ENCODE results near the gene CARD11.
A peak's percentile ranks its signal among the peaks of the same experiment; 100 is the strongest.

The CARD11 gene

GRCh38 chr7:3043544-3044371 is at the start of gene CARD11:
CARD11 (minus strand) TSS chr7:3043867; CDS start chr7:2958506, 85,361 bp downstream.
- Histone ChIP-seq H3K4me3 (ENCODE audit: low read depth, low read length) (peak within 1 kb of the TSS; percentile 62), H3K4me1 (ENCODE audit: control insufficient read depth, insufficient read depth, low read length) (no peaks in the 10 kb centered on the region), H3K9me3 (ENCODE audit: control insufficient read depth, insufficient read depth, low read length) (no peaks in the 10 kb centered on the region), H3K36me3 (ENCODE audit: control insufficient read depth, insufficient read depth, low read length) (no peaks in the 10 kb centered on the region), H3K27me3 (ENCODE audit: control insufficient read depth, insufficient read depth, low read length) (no peaks in the 10 kb centered on the region), H3K9ac (ENCODE audit: low read depth, low read length) (peak within 1 kb of the TSS; percentile 24)

- H3K27me3 ChIP-seq (ENCODE audit: control insufficient read depth, insufficient read depth, low read length) = no peaks in the 10 kb centered on the region
- H3K4me3 ChIP-seq (ENCODE audit: low read depth, low read length) = no peak overlapping the region
- H3K36me3 ChIP-seq (ENCODE audit: control insufficient read depth, insufficient read depth, low read length) = no peaks in the 10 kb centered on the region
- no peak overlapping the region for H3K9ac ChIP-seq (ENCODE audit: low read depth, low read length)
- H3K9me3 ChIP-seq (ENCODE audit: control insufficient read depth, insufficient read depth, low read length) = no peaks in the 10 kb centered on the region
- no peaks in the 10 kb centered on the region for H3K4me1 ChIP-seq (ENCODE audit: control insufficient read depth, insufficient read depth, low read length)
Measured at GRCh38 chr7:3092468-3092867, 48.8 kb upstream of the CARD11 start.

- H3K4me1 ChIP-seq (ENCODE audit: control insufficient read depth, insufficient read depth, low read length) = no peaks in the 10 kb centered on the region
- no peaks in the 10 kb centered on the region for H3K9me3 ChIP-seq (ENCODE audit: control insufficient read depth, insufficient read depth, low read length)
- H3K9ac ChIP-seq (ENCODE audit: low read depth, low read length) = no peak overlapping the region
- no peak overlapping the region for H3K4me3 ChIP-seq (ENCODE audit: low read depth, low read length)
- no peaks in the 10 kb centered on the region for H3K36me3 ChIP-seq (ENCODE audit: control insufficient read depth, insufficient read depth, low read length)
- no peaks in the 10 kb centered on the region for H3K27me3 ChIP-seq (ENCODE audit: control insufficient read depth, insufficient read depth, low read length)
Measured at GRCh38 chr7:3091631-3092030, 48.0 kb upstream of the CARD11 start.

- no peaks in the 10 kb centered on the region for H3K4me1 ChIP-seq (ENCODE audit: control insufficient read depth, insufficient read depth, low read length)
- no peaks in the 10 kb centered on the region for H3K27me3 ChIP-seq (ENCODE audit: control insufficient read depth, insufficient read depth, low read length)
- H3K9ac ChIP-seq (ENCODE audit: low read depth, low read length) = no peak overlapping the region
- H3K36me3 ChIP-seq (ENCODE audit: control insufficient read depth, insufficient read depth, low read length) = no peaks in the 10 kb centered on the region
- H3K9me3 ChIP-seq (ENCODE audit: control insufficient read depth, insufficient read depth, low read length) = no peaks in the 10 kb centered on the region
- no peak overlapping the region for H3K4me3 ChIP-seq (ENCODE audit: low read depth, low read length)
Measured at GRCh38 chr7:3089493-3089892, 45.8 kb upstream of the CARD11 start.

- Histone ChIP-seq H3K9ac (ENCODE audit: low read depth, low read length) (no peak overlapping the region), H3K9me3 (ENCODE audit: control insufficient read depth, insufficient read depth, low read length) (no peaks in the 10 kb centered on the region), H3K4me1 (ENCODE audit: control insufficient read depth, insufficient read depth, low read length) (no peaks in the 10 kb centered on the region), H3K27me3 (ENCODE audit: control insufficient read depth, insufficient read depth, low read length) (no peaks in the 10 kb centered on the region), H3K4me3 (ENCODE audit: low read depth, low read length) (no peak overlapping the region), H3K36me3 (ENCODE audit: control insufficient read depth, insufficient read depth, low read length) (no peaks in the 10 kb centered on the region)
Measured at GRCh38 chr7:3087243-3087755, 43.6 kb upstream of the CARD11 start.

- H3K4me1 ChIP-seq (ENCODE audit: control insufficient read depth, insufficient read depth, low read length) = no peaks in the 10 kb centered on the region
- H3K27me3 ChIP-seq (ENCODE audit: control insufficient read depth, insufficient read depth, low read length) = no peaks in the 10 kb centered on the region
- H3K36me3 ChIP-seq (ENCODE audit: control insufficient read depth, insufficient read depth, low read length) = no peaks in the 10 kb centered on the region
- H3K9me3 ChIP-seq (ENCODE audit: control insufficient read depth, insufficient read depth, low read length) = no peaks in the 10 kb centered on the region
- no peak overlapping the region for H3K4me3 ChIP-seq (ENCODE audit: low read depth, low read length)
- no peak overlapping the region for H3K9ac ChIP-seq (ENCODE audit: low read depth, low read length)
Measured at GRCh38 chr7:3083350-3083749, 39.7 kb upstream of the CARD11 start.

- no peaks in the 10 kb centered on the region for H3K4me1 ChIP-seq (ENCODE audit: control insufficient read depth, insufficient read depth, low read length)
- H3K9me3 ChIP-seq (ENCODE audit: control insufficient read depth, insufficient read depth, low read length) = no peaks in the 10 kb centered on the region
- no peak overlapping the region for H3K4me3 ChIP-seq (ENCODE audit: low read depth, low read length)
- no peak overlapping the region for H3K9ac ChIP-seq (ENCODE audit: low read depth, low read length)
- no peaks in the 10 kb centered on the region for H3K27me3 ChIP-seq (ENCODE audit: control insufficient read depth, insufficient read depth, low read length)
- H3K36me3 ChIP-seq (ENCODE audit: control insufficient read depth, insufficient read depth, low read length) = no peaks in the 10 kb centered on the region
Measured at GRCh38 chr7:3082831-3083230, 39.2 kb upstream of the CARD11 start.

- Histone ChIP-seq H3K9me3 (ENCODE audit: control insufficient read depth, insufficient read depth, low read length) (no peaks in the 10 kb centered on the region), H3K36me3 (ENCODE audit: control insufficient read depth, insufficient read depth, low read length) (no peaks in the 10 kb centered on the region), H3K4me3 (ENCODE audit: low read depth, low read length) (no peak overlapping the region), H3K27me3 (ENCODE audit: control insufficient read depth, insufficient read depth, low read length) (no peaks in the 10 kb centered on the region), H3K9ac (ENCODE audit: low read depth, low read length) (no peak overlapping the region), H3K4me1 (ENCODE audit: control insufficient read depth, insufficient read depth, low read length) (no peaks in the 10 kb centered on the region)
Measured at GRCh38 chr7:3082386-3082785, 38.7 kb upstream of the CARD11 start.

GRCh38 chr7:3080106-3080505 is 36.4 kb upstream of the CARD11 start:
- H3K4me3 ChIP-seq (ENCODE audit: low read depth, low read length) = no peak overlapping the region
- no peaks in the 10 kb centered on the region for H3K9me3 ChIP-seq (ENCODE audit: control insufficient read depth, insufficient read depth, low read length)
- no peak overlapping the region for H3K9ac ChIP-seq (ENCODE audit: low read depth, low read length)
- no peaks in the 10 kb centered on the region for H3K27me3 ChIP-seq (ENCODE audit: control insufficient read depth, insufficient read depth, low read length)
- H3K36me3 ChIP-seq (ENCODE audit: control insufficient read depth, insufficient read depth, low read length) = no peaks in the 10 kb centered on the region
- no peaks in the 10 kb centered on the region for H3K4me1 ChIP-seq (ENCODE audit: control insufficient read depth, insufficient read depth, low read length)

- no peak overlapping the region for H3K9ac ChIP-seq (ENCODE audit: low read depth, low read length)
- H3K36me3 ChIP-seq (ENCODE audit: control insufficient read depth, insufficient read depth, low read length) = no peaks in the 10 kb centered on the region
- H3K9me3 ChIP-seq (ENCODE audit: control insufficient read depth, insufficient read depth, low read length) = no peaks in the 10 kb centered on the region
- no peaks in the 10 kb centered on the region for H3K27me3 ChIP-seq (ENCODE audit: control insufficient read depth, insufficient read depth, low read length)
- H3K4me1 ChIP-seq (ENCODE audit: control insufficient read depth, insufficient read depth, low read length) = no peaks in the 10 kb centered on the region
- H3K4me3 ChIP-seq (ENCODE audit: low read depth, low read length) = no peak overlapping the region
Measured at GRCh38 chr7:3078514-3078913, 34.8 kb upstream of the CARD11 start.

- Histone ChIP-seq H3K4me1 (ENCODE audit: control insufficient read depth, insufficient read depth, low read length) (no peaks in the 10 kb centered on the region), H3K27me3 (ENCODE audit: control insufficient read depth, insufficient read depth, low read length) (no peaks in the 10 kb centered on the region), H3K4me3 (ENCODE audit: low read depth, low read length) (no peak overlapping the region), H3K9me3 (ENCODE audit: control insufficient read depth, insufficient read depth, low read length) (no peaks in the 10 kb centered on the region), H3K9ac (ENCODE audit: low read depth, low read length) (no peak overlapping the region), H3K36me3 (ENCODE audit: control insufficient read depth, insufficient read depth, low read length) (no peaks in the 10 kb centered on the region)
Measured at GRCh38 chr7:3076700-3077099, 33.0 kb upstream of the CARD11 start.

GRCh38 chr7:3076163-3076562 is 32.5 kb upstream of the CARD11 start:
- no peak overlapping the region for H3K9ac ChIP-seq (ENCODE audit: low read depth, low read length)
- H3K4me1 ChIP-seq (ENCODE audit: control insufficient read depth, insufficient read depth, low read length) = no peaks in the 10 kb centered on the region
- H3K9me3 ChIP-seq (ENCODE audit: control insufficient read depth, insufficient read depth, low read length) = no peaks in the 10 kb centered on the region
- no peaks in the 10 kb centered on the region for H3K27me3 ChIP-seq (ENCODE audit: control insufficient read depth, insufficient read depth, low read length)
- H3K4me3 ChIP-seq (ENCODE audit: low read depth, low read length) = no peak overlapping the region
- no peaks in the 10 kb centered on the region for H3K36me3 ChIP-seq (ENCODE audit: control insufficient read depth, insufficient read depth, low read length)
